Small intestine (tissue), 7 donors: Measurements from ENCODE around the gene MCM5. TPM values are rescaled to one million over a fixed set of nuclear protein-coding genes. Genes with fewer than 3 reads are reported as not detected.
"Not testable (repeated sequence)": the region's sequence is repeated elsewhere in the genome, so short reads cannot be mapped to it uniquely, and the experiment has no call there.

Experiments used
- DNase-seq, 2 donors: peaks; one replicate each; pipeline versions ENCODE4 v3.0.0 to v3.0.0-alpha.2; 2013
- FAIRE-seq: peaks from 2 replicates; lab custom pipeline; 2012; peaks lifted over from hg19 to GRCh38; lab: Jason Lieb, UNC
- H3K27ac ChIP-seq, 3 donors: one replicate each; pipeline ENCODE4 v1.5.1; 2013; ENCODE audit warnings: low read length in 2 of 3, mild to moderate bottlenecking in 2 of 3, control low read depth in 1 of 3, inconsistent platforms in 1 of 3, low read depth in 1 of 3, moderate library complexity in 1 of 3
- H3K27me3 ChIP-seq, 3 donors: one replicate each; pipeline ENCODE4 v1.6.1; 2013; ENCODE audit warnings: low read length in 3 of 3, inconsistent platforms in 1 of 3; ENCODE audit not compliant: control insufficient read depth in 3 of 3, insufficient read depth in 3 of 3
- H3K36me3 ChIP-seq, 3 donors: one replicate each; pipeline ENCODE4 v1.6.1; 2013; ENCODE audit warnings: low read length in 3 of 3, inconsistent platforms in 1 of 3, low read depth in 1 of 3, mild to moderate bottlenecking in 1 of 3, moderate library complexity in 1 of 3; ENCODE audit not compliant: control insufficient read depth in 3 of 3, insufficient read depth in 2 of 3
- H3K4me1 ChIP-seq, 3 donors: one replicate each; pipeline ENCODE4 v1.6.1; 2013; ENCODE audit warnings: low read length in 2 of 3, inconsistent platforms in 1 of 3, low read depth in 1 of 3, mild to moderate bottlenecking in 1 of 3, moderate library complexity in 1 of 3; ENCODE audit not compliant: control insufficient read depth in 3 of 3, insufficient read depth in 2 of 3
- H3K4me3 ChIP-seq, 3 donors: one replicate each; pipeline ENCODE4 v1.5.1; 2013; ENCODE audit warnings: low read length in 3 of 3, control low read depth in 1 of 3, inconsistent platforms in 1 of 3, low read depth in 1 of 3, mild to moderate bottlenecking in 1 of 3, moderate library complexity in 1 of 3
- H3K9me3 ChIP-seq, 2 donors: one replicate each; pipeline ENCODE4 v1.6.1; 2013; ENCODE audit warnings: low read depth in 1 of 2, low read length in 1 of 2; ENCODE audit not compliant: control insufficient read depth in 2 of 2, insufficient read depth in 1 of 2
- WGBS, 3 donors: extraction: QIAGEN DNeasy Blood & Tissue Kit; methylation state at CpG; one replicate each; pipeline ENCODE4 v1.1.7; 2013; 5-methylcytosine and 5-hydroxymethylcytosine counted together
- polyA plus RNA-seq, 4 donors: library from polyadenylated mRNA; stranded (reverse) in 3 of 4; unstranded in 1 of 4; fragments of 200-250 nt in 3 of 4; fragments of 120-200 nt in 1 of 4; gene quantifications; one replicate each; pipeline versions ENCODE4 v1.2.1 to v1.2.3, GENCODE V29; 2013
- donor health status: healthy with polysubstance abuse.
- donor health status: control.
- donor health status: control.
- donor health status: Bipolar disorder and iron deficiency.
- donor health status: healthy.

Gene MCM5
- polyA plus RNA-seq, 4 donors: 5.6 to 39.5 (median 19.2) TPM

- FAIRE-seq (no peak), DNase-seq (peak in 1 of 2 donors; percentile 86)
- Histone ChIP-seq H3K27me3 (no peaks in the 10 kb centered on the region), H3K4me1 (peaks cover 0 to 16% (median 4%) of the 10 kb centered on the region in 3 donors), H3K27ac (peak overlapping the region in 1 of 3 donors; percentile 9), H3K36me3 (peaks cover 4 to 46% (median 17%) of the 10 kb centered on the region in 3 donors), H3K4me3 (no peak overlapping the region), H3K9me3 (no peaks in the 10 kb centered on the region)
- 22 to 55% (median 35%) methylated on average over 2 of the region's 2 CpGs for WGBS, 3 donors
Measured at GRCh38 chr22:35392357-35392756, 7.6 kb upstream of the MCM5 start.

DNA sequence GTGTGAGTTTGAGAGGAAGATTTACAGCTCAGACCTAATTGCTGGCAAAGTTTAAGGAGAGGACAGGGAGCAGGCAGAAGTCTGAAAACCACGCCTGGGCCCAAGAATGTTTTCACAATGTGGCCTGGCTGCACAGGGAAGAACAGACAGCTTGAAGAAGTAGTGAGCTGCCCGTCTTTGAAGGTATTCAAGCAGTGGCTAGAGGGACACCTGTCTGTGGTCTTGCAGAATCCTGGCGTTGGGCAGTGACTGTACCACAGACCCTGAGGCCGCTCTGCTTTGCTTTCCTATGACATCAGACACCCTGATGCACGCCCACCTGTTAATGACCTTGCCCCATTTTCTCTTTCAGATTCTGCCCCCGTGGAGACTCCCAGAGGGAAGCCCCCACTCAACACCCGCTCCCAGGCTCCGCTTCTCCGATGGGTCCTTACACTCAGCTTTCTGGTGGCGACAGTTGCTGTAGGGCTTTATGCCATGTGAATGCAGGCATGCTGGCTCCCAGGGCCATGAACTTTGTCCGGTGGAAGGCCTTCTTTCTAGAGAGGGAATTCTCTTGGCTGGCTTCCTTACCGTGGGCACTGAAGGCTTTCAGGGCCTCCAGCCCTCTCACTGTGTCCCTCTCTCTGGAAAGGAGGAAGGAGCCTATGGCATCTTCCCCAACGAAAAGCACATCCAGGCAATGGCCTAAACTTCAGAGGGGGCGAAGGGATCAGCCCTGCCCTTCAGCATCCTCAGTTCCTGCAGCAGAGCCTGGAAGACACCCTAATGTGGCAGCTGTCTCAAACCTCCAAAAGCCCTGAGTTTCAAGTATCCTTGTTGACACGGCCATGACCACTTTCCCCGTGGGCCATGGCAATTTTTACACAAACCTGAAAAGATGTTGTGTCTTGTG lies 6.6 kb upstream of the MCM5 start:
- Histone ChIP-seq H3K4me1 (peaks cover 0 to 20% (median 4%) of the 10 kb centered on the region in 3 donors), H3K27ac (peak overlapping the region in 1 of 3 donors; percentile 5), H3K27me3 (no peaks in the 10 kb centered on the region), H3K9me3 (no peaks in the 10 kb centered on the region), H3K36me3 (peaks cover 4 to 37% (median 13%) of the 10 kb centered on the region in 3 donors), H3K4me3 (no peak overlapping the region)
- FAIRE-seq: no peak
- WGBS, 3 donors: 47 to 73% (median 56%) methylated on average over 16 of the region's 16 CpGs
- peak in 1 of 2 donors; percentile 69 for DNase-seq

GRCh38 chr22:35394011-35394312 lies 6.0 kb upstream of the MCM5 start:
- 45 to 48% (median 47%) methylated on average over 4 of the region's 4 CpGs for WGBS, 3 donors
- Histone ChIP-seq H3K36me3 (peaks cover 4 to 37% (median 11%) of the 10 kb centered on the region in 3 donors), H3K4me1 (peaks cover 0 to 20% (median 4%) of the 10 kb centered on the region in 3 donors), H3K27me3 (no peaks in the 10 kb centered on the region), H3K9me3 (no peaks in the 10 kb centered on the region), H3K27ac (no peak overlapping the region), H3K4me3 (no peak overlapping the region)
- DNase-seq: no peak
- no peak for FAIRE-seq

DNA sequence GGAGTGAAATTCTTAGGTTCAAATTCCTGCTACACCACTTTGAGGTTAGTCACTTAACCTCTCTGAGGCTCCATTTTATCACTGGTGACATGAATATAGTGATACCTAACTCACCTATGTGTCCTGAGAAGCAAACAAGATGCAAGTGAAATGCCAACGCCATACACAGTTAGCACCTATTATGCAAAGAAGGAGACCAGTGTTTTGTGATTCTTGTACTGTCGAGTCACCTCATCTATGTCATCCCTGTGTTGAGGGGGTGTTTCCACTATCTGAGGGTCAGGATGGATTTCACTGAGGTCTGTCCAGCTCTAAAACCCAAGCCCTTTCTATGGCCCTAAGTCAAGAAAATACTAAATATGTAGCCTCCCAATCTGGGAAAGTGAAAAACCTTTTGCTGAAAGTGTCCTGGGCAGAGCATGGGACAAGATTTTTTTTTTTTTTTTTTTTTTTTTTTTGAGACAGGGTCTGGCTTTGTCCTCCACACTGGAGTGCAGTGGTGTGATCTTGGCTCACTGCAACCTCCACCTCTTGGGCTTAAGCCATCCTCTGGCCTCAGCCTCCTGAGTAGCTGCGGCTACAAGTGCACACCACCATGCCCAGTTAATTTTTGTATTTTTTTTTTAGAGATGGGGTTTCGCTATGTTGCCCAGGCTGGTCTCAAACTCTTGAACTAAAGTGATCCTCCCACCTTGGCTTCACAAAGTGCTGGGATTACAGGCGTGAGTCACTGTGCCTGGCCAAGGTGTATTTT lies 5.0 kb upstream of the MCM5 start:
- H3K27ac ChIP-seq: no peak overlapping the region
- no peaks in the 10 kb centered on the region for H3K27me3 ChIP-seq
- WGBS, 3 donors: 87 to 97% (median 91%) methylated on average over 5 of the region's 5 CpGs
- no peak overlapping the region for H3K4me3 ChIP-seq
- FAIRE-seq (no peak), DNase-seq (no peak)
- peaks cover 0 to 20% (median 4%) of the 10 kb centered on the region in 3 donors for H3K4me1 ChIP-seq
- H3K36me3 ChIP-seq: peaks cover under 1 to 31% (median 6%) of the 10 kb centered on the region in 3 donors
- H3K9me3 ChIP-seq: no peaks in the 10 kb centered on the region

DNA sequence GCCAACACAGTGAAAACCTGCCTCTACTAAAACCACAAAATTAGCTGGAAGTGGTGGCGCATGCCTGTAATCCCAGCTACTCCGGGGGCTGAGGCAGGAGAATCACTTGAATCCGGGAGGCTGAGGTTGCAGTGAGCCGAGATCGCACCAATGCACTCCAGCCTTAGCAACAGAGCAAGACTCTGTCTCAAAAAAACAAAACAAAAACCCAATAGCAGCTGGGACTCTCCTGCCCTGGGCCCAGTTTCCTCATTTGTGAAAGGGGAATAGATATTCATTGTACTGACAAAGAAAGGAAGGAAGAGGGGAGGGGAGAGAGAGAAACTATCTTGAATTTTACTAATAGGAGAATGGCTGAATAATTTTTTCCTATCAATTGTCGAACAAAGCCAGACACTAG lies 3.3 kb upstream of the MCM5 start:
- WGBS, 3 donors: 64 to 88% (median 81%) methylated on average over 6 of the region's 6 CpGs
- not testable (repeated sequence) for DNase-seq, FAIRE-seq, H3K4me3 ChIP-seq, H3K27me3 ChIP-seq, H3K27ac ChIP-seq, H3K9me3 ChIP-seq
- Histone ChIP-seq H3K4me1 (peaks cover 0 to 19% (median 4%) of the 10 kb centered on the region in 3 donors), H3K36me3 (peaks cover 0 to 20% (median 3%) of the 10 kb centered on the region in 3 donors)

DNA sequence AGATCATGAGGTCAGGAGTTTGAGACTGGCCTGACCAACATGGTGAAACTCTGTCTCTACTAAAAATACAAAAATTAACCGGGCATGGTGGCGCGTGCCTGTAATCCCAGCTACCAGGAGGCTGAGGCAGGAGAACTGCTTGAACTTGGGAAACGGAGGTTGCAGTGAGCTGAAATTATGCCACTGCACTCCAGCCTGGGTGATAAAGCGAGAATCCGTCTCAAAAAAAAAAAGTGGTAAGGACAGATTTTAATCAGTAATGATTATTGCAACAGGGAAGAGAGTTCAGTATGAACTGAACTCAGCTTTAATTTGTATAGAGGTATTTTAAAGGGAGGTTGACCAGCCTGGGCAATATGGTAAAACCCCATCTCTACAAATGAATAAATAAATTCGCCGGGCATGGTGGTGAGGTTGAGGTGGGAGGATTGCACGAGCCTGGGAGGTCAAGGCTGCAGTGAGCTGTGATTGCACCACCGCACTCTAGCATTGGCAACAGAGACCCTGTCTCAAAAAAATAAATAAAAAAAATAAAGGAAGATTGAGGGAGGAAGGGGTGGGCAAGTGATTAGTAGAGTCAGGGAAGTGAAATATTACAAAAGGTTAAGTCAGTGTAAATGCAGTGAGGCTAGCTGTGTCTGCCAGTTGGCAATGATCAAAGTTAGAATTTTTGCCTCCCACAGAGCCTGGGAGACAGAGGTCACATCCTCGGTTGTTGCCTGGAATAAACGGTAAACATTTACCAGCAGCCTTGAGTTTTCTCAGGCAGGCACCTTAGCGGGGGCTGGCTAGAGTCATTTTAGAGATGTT lies 2.6 kb upstream of the MCM5 start:
- peaks cover 0 to 18% (median 3%) of the 10 kb centered on the region in 3 donors for H3K36me3 ChIP-seq
- FAIRE-seq (no peak), DNase-seq (peak in 1 of 2 donors; percentile 61)
- no peaks in the 10 kb centered on the region for H3K27me3 ChIP-seq
- H3K4me3 ChIP-seq: no peak overlapping the region
- H3K9me3 ChIP-seq: no peaks in the 10 kb centered on the region
- peaks cover 0 to 13% (median 4%) of the 10 kb centered on the region in 3 donors for H3K4me1 ChIP-seq
- peak overlapping the region in 1 of 3 donors; percentile 42 for H3K27ac ChIP-seq
- WGBS, 3 donors: 54 to 64% (median 59%) methylated on average over 13 of the region's 13 CpGs

- Histone ChIP-seq H3K36me3 (peaks cover 0 to 19% (median 2%) of the 10 kb centered on the region in 3 donors), H3K27ac (no peak overlapping the region), H3K27me3 (no peaks in the 10 kb centered on the region), H3K9me3 (no peaks in the 10 kb centered on the region), H3K4me3 (no peak overlapping the region), H3K4me1 (peaks cover 0 to 5% (median 0%) of the 10 kb centered on the region in 3 donors)
- 98% methylated on average over 4 of the region's 4 CpGs for WGBS, 3 donors
- FAIRE-seq: no peak
- no peak for DNase-seq
Measured at GRCh38 chr22:35398591-35398973, 1.4 kb upstream of the MCM5 start.
